Activated CD8-positive, alpha-beta T cell treated with anti-CD3 and anti-CD28 coated beads for 36 hours (primary cell): ENCODE results near the gene SYP. TPM values are rescaled to one million over a fixed set of nuclear protein-coding genes. Genes with fewer than 3 reads are reported as not detected.
A peak's percentile ranks its signal among the peaks of the same experiment; 100 is the strongest.

ENCODE experiments used
- ATAC-seq: fragments of 200-7000 bp; cut with Tn5 transposase; one replicate; pipeline ENCODE4 v1.10.0; 2021; ENCODE audit warnings: mild to moderate bottlenecking, moderate library complexity
- CTCF ChIA-PET: fragments of 350-600 bp; sonication (Branson Sonifier 250); formaldehyde crosslinking; loops from one replicate; lab custom pipeline; 2021; ENCODE audit warnings: antibody characterized with exemption; lab: Charles Lee
- POLR2A ChIA-PET: fragments of 350-600 bp; sonication (Branson Sonifier 250); formaldehyde crosslinking; loops from one replicate; lab custom pipeline; 2021; ENCODE audit warnings: antibody characterized with exemption; lab: Charles Lee
- DNase-seq: peaks from one replicate; pipeline ENCODE4 v3.0.0-alpha.2; 2020
- H3K27ac Mint-ChIP-seq: one replicate; pipeline ENCODE4 v1.8.0; 2021; ENCODE audit warnings: mild to moderate bottlenecking, mixed read lengths
- H3K27me3 Mint-ChIP-seq: one replicate; pipeline ENCODE4 v1.8.0; 2021; ENCODE audit warnings: mixed read lengths
- H3K36me3 Mint-ChIP-seq: one replicate; pipeline ENCODE4 v1.8.0; 2021; ENCODE audit warnings: low read depth, mixed read lengths
- H3K4me1 Mint-ChIP-seq: one replicate; pipeline ENCODE4 v1.8.0; 2021; ENCODE audit warnings: low read depth, mixed read lengths
- H3K4me3 Mint-ChIP-seq: one replicate; pipeline ENCODE4 v1.8.0; 2021; ENCODE audit warnings: mild to moderate bottlenecking, moderate library complexity, mixed read lengths
- H3K9me3 Mint-ChIP-seq: one replicate; pipeline ENCODE4 v1.8.0; 2021; ENCODE audit warnings: mixed read lengths
- intact Hi-C: fragments of 100-400 bp; cut with micrococcal nuclease; formaldehyde crosslinking; loops from one replicate; pipeline ENCODE4 v1.10.0; 2022
- total RNA-seq, 2 experiments: library from RNA; stranded (reverse); gene quantifications; one replicate each; pipeline ENCODE4 v1.2.3, GENCODE V29; 2021
- TF ChIP-seq, protein P1 (sequence below): fragments of 200-600 bp; IDR thresholded peaks from one replicate; pipeline ENCODE4 v1.8.0; 2022; ENCODE audit warnings: antibody characterized with exemption, mild to moderate bottlenecking

SYP gene
- total RNA-seq, 2 experiments from 2014 or later: 10.2 to 11.4 TPM

- peak overlapping the region; percentile 75 for H3K4me3 Mint-ChIP-seq
- peaks cover 15% of the 10 kb centered on the region for H3K4me1 Mint-ChIP-seq
- intact Hi-C loops: no loop called here
These were observed 31.5 kb upstream of the SYP start for GRCh38 chrX:49231333-49232000.

DNA sequence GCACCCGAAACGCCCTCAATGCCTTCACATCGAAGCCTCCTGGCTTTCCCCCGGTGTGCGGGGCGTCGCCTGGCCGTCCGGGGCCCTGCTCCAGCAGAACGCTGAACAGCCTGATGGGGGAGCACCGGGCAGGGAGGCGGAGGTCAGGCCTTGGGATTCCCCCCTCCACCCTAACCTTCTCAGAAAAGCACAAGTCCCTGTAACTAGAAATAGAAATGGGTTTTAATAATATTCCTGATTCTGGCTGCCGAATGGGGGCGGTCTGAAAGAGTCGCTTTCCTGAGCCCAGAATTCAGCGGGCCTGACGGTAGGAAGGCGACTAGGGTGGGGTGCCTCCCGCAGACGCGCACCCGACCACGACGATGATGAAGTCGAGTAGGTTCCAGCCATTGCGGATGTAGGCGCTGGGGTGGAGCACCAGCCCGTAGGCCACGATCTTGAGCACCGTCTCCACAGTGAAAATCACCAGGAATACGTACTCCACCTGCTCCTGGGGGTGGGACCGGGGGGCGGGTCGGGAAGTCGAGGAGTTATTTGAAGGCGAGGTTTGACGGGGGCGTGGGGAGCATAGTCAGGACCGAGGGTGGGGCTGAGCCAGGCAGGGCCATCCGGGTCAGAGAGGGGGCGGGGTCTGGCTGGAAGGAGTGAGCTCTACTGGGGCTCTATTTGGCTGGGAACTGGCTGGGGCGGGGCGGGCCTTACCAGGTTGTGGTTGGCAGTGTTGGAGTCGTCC is 30.7 kb upstream of the SYP start:
- H3K4me1 Mint-ChIP-seq: peaks cover 14% of the 10 kb centered on the region
- no peaks in the 10 kb centered on the region for H3K27me3 Mint-ChIP-seq
- no peaks in the 10 kb centered on the region for H3K36me3 Mint-ChIP-seq
- H3K9me3 Mint-ChIP-seq: no peaks in the 10 kb centered on the region
- H3K4me3 Mint-ChIP-seq: peak overlapping the region; percentile 75
- H3K27ac Mint-ChIP-seq: peak overlapping the region; percentile 90
- CTCF ChIA-PET: no interaction called here
- ATAC-seq (peak; percentile 79), DNase-seq (peak; percentile 84)
- POLR2A ChIA-PET: no interaction called here
- intact Hi-C loops: no loop called here
- TF ChIP-seq, protein P1, sequence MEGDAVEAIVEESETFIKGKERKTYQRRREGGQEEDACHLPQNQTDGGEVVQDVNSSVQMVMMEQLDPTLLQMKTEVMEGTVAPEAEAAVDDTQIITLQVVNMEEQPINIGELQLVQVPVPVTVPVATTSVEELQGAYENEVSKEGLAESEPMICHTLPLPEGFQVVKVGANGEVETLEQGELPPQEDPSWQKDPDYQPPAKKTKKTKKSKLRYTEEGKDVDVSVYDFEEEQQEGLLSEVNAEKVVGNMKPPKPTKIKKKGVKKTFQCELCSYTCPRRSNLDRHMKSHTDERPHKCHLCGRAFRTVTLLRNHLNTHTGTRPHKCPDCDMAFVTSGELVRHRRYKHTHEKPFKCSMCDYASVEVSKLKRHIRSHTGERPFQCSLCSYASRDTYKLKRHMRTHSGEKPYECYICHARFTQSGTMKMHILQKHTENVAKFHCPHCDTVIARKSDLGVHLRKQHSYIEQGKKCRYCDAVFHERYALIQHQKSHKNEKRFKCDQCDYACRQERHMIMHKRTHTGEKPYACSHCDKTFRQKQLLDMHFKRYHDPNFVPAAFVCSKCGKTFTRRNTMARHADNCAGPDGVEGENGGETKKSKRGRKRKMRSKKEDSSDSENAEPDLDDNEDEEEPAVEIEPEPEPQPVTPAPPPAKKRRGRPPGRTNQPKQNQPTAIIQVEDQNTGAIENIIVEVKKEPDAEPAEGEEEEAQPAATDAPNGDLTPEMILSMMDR: peak; percentile 18

More at GRCh38 chrX:49231333-49232000, 31.5 kb upstream of the SYP start:
- DNase-seq (no peak), ATAC-seq (no peak)
- TF ChIP-seq, protein P1: no peak
- ChIA-PET POLR2A (no interaction called here), CTCF (interaction anchor here (1.2 kb wide), 1 partner anchor 38 kb away, joined by 4 read pairs; no protein-coding TSS in a partner anchor)
- Mint-ChIP-seq H3K36me3 (no peaks in the 10 kb centered on the region), H3K27me3 (no peaks in the 10 kb centered on the region), H3K9me3 (no peaks in the 10 kb centered on the region), H3K27ac (peak overlapping the region; percentile 90)

- DNase-seq (no peak), ATAC-seq (no peak)
- Mint-ChIP-seq H3K27me3 (no peaks in the 10 kb centered on the region), H3K27ac (no peak overlapping the region), H3K9me3 (no peaks in the 10 kb centered on the region), H3K4me3 (no peak overlapping the region), H3K36me3 (no peaks in the 10 kb centered on the region), H3K4me1 (peaks cover 12% of the 10 kb centered on the region)
- intact Hi-C loops: no loop called here
- TF ChIP-seq, protein P1: no peak
- ChIA-PET CTCF (interaction anchor here (1.2 kb wide), 1 partner anchor 36 kb away, joined by 4 read pairs; no protein-coding TSS in a partner anchor), POLR2A (no interaction called here)
These were observed 28.2 kb upstream of the SYP start for GRCh38 chrX:49228185-49228584.

GRCh38 chrX:49227726-49228125 is 27.7 kb upstream of the SYP start:
- Mint-ChIP-seq H3K27me3 (no peaks in the 10 kb centered on the region), H3K9me3 (no peaks in the 10 kb centered on the region), H3K4me3 (no peak overlapping the region), H3K36me3 (no peaks in the 10 kb centered on the region), H3K27ac (no peak overlapping the region), H3K4me1 (peaks cover 12% of the 10 kb centered on the region)
- TF ChIP-seq, protein P1: no peak
- ChIA-PET POLR2A (no interaction called here), CTCF (interaction anchor here (1.2 kb wide), 1 partner anchor 35 kb away, joined by 4 read pairs; no protein-coding TSS in a partner anchor)
- intact Hi-C loops: no loop called here
- no peak for ATAC-seq
- no peak for DNase-seq

DNA sequence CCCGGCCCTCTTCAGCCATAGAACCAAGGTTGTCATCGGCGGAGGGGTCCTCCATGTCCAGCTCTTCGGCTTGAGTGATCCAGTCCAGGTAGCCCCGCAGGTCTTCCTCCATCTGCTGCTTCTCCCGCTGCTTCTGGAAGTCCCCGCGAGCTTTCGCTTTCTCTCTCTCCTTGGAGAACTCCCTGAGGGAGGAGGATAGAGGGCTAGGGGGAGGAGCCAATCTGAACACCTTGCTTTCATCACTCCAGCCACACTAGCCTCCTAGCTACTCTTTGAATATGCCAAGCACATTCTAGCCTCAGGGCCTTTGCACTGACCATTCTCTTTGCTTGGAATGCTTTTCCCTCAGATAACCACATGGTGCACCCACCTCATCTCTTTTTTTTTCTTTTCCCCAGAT is 27.0 kb upstream of the SYP start:
- DNase-seq (no peak), ATAC-seq (no peak)
- Mint-ChIP-seq H3K9me3 (no peaks in the 10 kb centered on the region), H3K27ac (no peak overlapping the region), H3K4me3 (no peak overlapping the region), H3K4me1 (peaks cover 12% of the 10 kb centered on the region), H3K36me3 (no peaks in the 10 kb centered on the region), H3K27me3 (no peaks in the 10 kb centered on the region)
- TF ChIP-seq, protein P1: no peak
- ChIA-PET CTCF (no interaction called here), POLR2A (interaction anchor here (1.1 kb wide), 1 partner anchor 9 kb away, joined by 3 read pairs; the partner anchor contains the start of gene CCDC22)
- intact Hi-C loops: no loop called here
